ENCODE measurements around the gene JPH4. TPM values are rescaled to one million over a fixed set of nuclear protein-coding genes. Genes with fewer than 3 reads are reported as not detected.

Gene JPH4
- polyA plus RNA-seq, 2 of the 4 experiments (the other 2 are of a cell fraction) = 0.05 TPM; not detected in 1

DNA sequence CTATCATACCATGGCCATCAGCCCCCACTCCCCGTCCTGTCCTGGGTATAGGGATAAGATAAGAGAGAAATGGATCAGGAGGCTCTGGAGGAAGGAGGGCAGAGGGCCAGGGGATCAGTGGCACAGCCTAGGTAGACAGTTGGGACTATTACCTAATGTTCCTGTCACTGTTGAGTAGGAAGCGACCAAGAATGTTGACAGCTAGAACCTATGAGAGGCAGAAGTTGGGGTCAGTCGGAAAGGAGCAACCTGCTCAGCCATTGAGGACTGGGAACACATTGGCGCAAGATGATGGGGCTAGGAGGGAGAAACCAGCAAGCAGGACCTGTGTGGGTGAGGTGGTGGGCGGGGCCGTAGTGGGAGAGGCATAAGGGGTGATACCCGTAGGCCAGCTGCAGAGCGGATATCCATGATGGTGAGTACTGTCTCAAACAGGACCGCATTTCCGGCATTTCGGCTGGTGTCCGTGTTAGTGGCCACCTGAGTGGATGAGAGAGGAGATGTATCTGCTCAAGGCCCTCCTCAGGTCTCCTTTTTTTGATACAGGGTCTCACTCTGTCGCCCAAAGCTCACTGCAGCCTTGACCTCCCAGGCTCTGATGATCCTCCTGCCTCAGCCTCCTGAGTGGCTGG is 14.3 kb downstream of the JPH4 start:
- DNase-seq (ENCODE audit: low read depth in 1 of 2, low spot score in 1 of 2) (no peak), FAIRE-seq (no peak), ATAC-seq (no peak)
- CTCF ChIA-PET = interaction anchor here (0.6 to 19.0 kb wide), 10 partner anchors 10 to 258 kb away, joined by 3 to 553 read pairs (median 4); partner anchors contain the start of genes BCL2L2 and NGDN
- TF ChIP-seq KDM5A (IDR thresholded peaks at IDR 0.05) (no peak), JUN (IDR thresholded peaks at IDR 0.05) (no peak), ZSCAN20 (CRISPR knock-in tag; IDR thresholded peaks at IDR 0.05) (no peak)
- TF ChIP-seq, protein P1, sequence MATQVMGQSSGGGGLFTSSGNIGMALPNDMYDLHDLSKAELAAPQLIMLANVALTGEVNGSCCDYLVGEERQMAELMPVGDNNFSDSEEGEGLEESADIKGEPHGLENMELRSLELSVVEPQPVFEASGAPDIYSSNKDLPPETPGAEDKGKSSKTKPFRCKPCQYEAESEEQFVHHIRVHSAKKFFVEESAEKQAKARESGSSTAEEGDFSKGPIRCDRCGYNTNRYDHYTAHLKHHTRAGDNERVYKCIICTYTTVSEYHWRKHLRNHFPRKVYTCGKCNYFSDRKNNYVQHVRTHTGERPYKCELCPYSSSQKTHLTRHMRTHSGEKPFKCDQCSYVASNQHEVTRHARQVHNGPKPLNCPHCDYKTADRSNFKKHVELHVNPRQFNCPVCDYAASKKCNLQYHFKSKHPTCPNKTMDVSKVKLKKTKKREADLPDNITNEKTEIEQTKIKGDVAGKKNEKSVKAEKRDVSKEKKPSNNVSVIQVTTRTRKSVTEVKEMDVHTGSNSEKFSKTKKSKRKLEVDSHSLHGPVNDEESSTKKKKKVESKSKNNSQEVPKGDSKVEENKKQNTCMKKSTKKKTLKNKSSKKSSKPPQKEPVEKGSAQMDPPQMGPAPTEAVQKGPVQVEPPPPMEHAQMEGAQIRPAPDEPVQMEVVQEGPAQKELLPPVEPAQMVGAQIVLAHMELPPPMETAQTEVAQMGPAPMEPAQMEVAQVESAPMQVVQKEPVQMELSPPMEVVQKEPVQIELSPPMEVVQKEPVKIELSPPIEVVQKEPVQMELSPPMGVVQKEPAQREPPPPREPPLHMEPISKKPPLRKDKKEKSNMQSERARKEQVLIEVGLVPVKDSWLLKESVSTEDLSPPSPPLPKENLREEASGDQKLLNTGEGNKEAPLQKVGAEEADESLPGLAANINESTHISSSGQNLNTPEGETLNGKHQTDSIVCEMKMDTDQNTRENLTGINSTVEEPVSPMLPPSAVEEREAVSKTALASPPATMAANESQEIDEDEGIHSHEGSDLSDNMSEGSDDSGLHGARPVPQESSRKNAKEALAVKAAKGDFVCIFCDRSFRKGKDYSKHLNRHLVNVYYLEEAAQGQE (IDR thresholded peaks at IDR 0.05) = no peak
- no peak overlapping the region for H3K4me3 ChIP-seq
- H3K4me1 ChIP-seq = peaks cover 23% of the 10 kb centered on the region
- H3K9me3 ChIP-seq = no peaks in the 10 kb centered on the region
- H3K4me2 ChIP-seq = no peak overlapping the region
- no peak overlapping the region for H3K27ac ChIP-seq
- POLR2A ChIA-PET = interaction anchor here (1.3 kb wide), 1 partner anchor 9 kb away, joined by 4 read pairs; the partner anchor contains the start of gene THTPA
- 90% methylated on average over 13 of the region's 13 CpGs for WGBS (ENCODE audit: missing lambda C conversion rate)

DNA sequence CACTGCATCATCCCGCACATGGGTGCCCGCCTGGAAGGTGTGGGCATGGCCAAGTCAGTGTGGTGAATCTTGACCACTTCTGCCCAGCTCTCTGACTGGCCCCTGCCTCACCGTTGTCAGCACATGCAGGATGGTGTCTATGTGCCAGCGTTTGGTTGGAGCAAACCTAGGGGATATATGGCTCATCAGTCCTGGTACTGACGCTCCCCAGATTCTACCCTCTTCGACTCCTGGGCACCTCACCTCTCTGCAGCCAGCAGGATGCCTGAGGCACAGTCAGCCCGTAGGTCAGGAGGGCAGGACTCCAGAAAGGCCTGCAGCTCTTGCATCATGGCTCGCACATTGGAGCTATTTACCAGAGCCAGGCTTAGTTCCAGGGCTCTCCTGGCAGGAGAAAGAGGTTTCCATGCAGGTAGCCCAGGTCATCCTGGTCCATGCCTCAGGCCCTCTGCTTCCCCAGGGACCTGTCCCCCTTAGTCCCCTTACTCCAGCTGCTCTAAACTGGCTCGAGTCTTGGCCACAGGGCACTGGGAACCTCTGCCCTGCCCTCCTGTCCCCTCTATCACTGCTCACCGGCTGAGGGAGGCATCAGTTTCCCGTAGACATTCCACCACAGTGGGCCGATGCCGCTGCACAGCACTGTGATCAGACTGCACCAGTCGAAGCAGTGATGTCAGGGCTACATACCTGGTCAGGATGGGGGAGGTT is 15.0 kb downstream of the JPH4 start:
- WGBS (ENCODE audit: missing lambda C conversion rate) = 90% methylated on average over 12 of the region's 14 CpGs
- ChIA-PET POLR2A (interaction anchor here (1.0 to 1.3 kb wide), 2 partner anchors 8 to 89 kb away, joined by 4 to 14 read pairs; partner anchors contain the start of gene THTPA), CTCF (interaction anchor here (0.7 to 19.0 kb wide), 22 partner anchors 9 to 422 kb away, joined by 3 to 553 read pairs (median 3); partner anchors contain the start of genes BCL2L2, NGDN and ZFHX2)
- FAIRE-seq (no peak), ATAC-seq (no peak), DNase-seq (ENCODE audit: low read depth in 1 of 2, low spot score in 1 of 2) (no peak)
- no peaks in the 10 kb centered on the region for H3K9me3 ChIP-seq
- H3K4me2 ChIP-seq = no peak overlapping the region
- no peak overlapping the region for H3K27ac ChIP-seq
- TF ChIP-seq KDM5A (IDR thresholded peaks at IDR 0.05) (no peak), MAZ (IDR thresholded peaks at IDR 0.05; ENCODE audit: borderline replicate concordance, low read depth, low read length) (no peak), ESRRA (IDR thresholded peaks at IDR 0.05; ENCODE audit: borderline replicate concordance, low read length) (no peak), CEBPB (IDR thresholded peaks at IDR 0.05) (no peak), SREBF2 (IDR thresholded peaks at IDR 0.05) (no peak), EHMT2 (IDR thresholded peaks at IDR 0.05; ENCODE audit: low read depth) (no peak), MYC (IDR thresholded peaks at IDR 0.05; ENCODE audit: borderline replicate concordance, low read length) (no peak), MAFK (IDR thresholded peaks at IDR 0.05; ENCODE audit: partially characterized antibody) (no peak), RAD21 (conservative IDR thresholded peaks at IDR 0.05 in 1 of 2, IDR thresholded peaks at IDR 0.05 in 1 of 2) (no peak), JUN (IDR thresholded peaks at IDR 0.05) (no peak), GATA3 (IDR thresholded peaks at IDR 0.05; ENCODE audit: borderline replicate concordance) (no peak), RNF2 (IDR thresholded peaks at IDR 0.05; ENCODE audit: borderline replicate concordance, low read depth) (no peak), EHF (CRISPR knock-in tag; IDR thresholded peaks at IDR 0.05) (no peak), RARB (CRISPR knock-in tag; IDR thresholded peaks at IDR 0.05) (no peak), RCOR1 (IDR thresholded peaks at IDR 0.05; ENCODE audit: low read depth, low read length) (no peak), FOSL2 (IDR thresholded peaks at IDR 0.05) (no peak), FOSL2 (CRISPR knock-in tag; IDR thresholded peaks at IDR 0.05) (no peak)
- TF ChIP-seq, protein P2, sequence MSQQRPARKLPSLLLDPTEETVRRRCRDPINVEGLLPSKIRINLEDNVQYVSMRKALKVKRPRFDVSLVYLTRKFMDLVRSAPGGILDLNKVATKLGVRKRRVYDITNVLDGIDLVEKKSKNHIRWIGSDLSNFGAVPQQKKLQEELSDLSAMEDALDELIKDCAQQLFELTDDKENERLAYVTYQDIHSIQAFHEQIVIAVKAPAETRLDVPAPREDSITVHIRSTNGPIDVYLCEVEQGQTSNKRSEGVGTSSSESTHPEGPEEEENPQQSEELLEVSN (IDR thresholded peaks at IDR 0.05; ENCODE audit: borderline replicate concordance, low read depth) = no peak
- TF ChIP-seq, protein P3, sequence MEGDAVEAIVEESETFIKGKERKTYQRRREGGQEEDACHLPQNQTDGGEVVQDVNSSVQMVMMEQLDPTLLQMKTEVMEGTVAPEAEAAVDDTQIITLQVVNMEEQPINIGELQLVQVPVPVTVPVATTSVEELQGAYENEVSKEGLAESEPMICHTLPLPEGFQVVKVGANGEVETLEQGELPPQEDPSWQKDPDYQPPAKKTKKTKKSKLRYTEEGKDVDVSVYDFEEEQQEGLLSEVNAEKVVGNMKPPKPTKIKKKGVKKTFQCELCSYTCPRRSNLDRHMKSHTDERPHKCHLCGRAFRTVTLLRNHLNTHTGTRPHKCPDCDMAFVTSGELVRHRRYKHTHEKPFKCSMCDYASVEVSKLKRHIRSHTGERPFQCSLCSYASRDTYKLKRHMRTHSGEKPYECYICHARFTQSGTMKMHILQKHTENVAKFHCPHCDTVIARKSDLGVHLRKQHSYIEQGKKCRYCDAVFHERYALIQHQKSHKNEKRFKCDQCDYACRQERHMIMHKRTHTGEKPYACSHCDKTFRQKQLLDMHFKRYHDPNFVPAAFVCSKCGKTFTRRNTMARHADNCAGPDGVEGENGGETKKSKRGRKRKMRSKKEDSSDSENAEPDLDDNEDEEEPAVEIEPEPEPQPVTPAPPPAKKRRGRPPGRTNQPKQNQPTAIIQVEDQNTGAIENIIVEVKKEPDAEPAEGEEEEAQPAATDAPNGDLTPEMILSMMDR (IDR thresholded peaks at IDR 0.05) = no peak
- TF ChIP-seq, protein P1 (IDR thresholded peaks at IDR 0.05) = no peak
- TF ChIP-seq, protein P4, sequence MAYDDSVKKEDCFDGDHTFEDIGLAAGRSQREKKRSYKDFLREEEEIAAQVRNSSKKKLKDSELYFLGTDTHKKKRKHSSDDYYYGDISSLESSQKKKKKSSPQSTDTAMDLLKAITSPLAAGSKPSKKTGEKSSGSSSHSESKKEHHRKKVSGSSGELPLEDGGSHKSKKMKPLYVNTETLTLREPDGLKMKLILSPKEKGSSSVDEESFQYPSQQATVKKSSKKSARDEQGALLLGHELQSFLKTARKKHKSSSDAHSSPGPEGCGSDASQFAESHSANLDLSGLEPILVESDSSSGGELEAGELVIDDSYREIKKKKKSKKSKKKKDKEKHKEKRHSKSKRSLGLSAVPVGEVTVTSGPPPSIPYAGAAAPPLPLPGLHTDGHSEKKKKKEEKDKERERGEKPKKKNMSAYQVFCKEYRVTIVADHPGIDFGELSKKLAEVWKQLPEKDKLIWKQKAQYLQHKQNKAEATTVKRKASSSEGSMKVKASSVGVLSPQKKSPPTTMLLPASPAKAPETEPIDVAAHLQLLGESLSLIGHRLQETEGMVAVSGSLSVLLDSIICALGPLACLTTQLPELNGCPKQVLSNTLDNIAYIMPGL (CRISPR knock-in tag; IDR thresholded peaks at IDR 0.05; ENCODE audit: borderline replicate concordance) = no peak
- H3K4me3 ChIP-seq = no peak overlapping the region
- H3K4me1 ChIP-seq = peaks cover 19% of the 10 kb centered on the region

Measured in A549 (cell line).